Endothelial cell of umbilical vein (primary cell): Measurements from ENCODE around the gene FGD5.

Experiments used
- CTCF ChIP-seq, 2 donors: IDR thresholded peaks; 1 replicate in 1 of 2; 2 replicates in 1 of 2; pipeline ENCODE4 v1.5.1; 2011; ENCODE audit warnings: low read length in 2 of 2, mild to moderate bottlenecking in 2 of 2, moderate library complexity in 2 of 2, control low read depth in 1 of 2, inconsistent platforms in 1 of 2, low read depth in 1 of 2; ENCODE audit not compliant: insufficient read depth in 1 of 2; ENCODE audit errors: extremely low read depth in 1 of 2
- EZH2 ChIP-seq: IDR thresholded peaks from 2 replicates; pipeline ENCODE4 v1.6.1; 2012; ENCODE audit warnings: borderline replicate concordance, low read depth, mild to moderate bottlenecking, moderate library complexity, low read length, inconsistent platforms; ENCODE audit not compliant: severe bottlenecking
- MAX ChIP-seq: IDR thresholded peaks from 2 replicates; pipeline ENCODE4 v1.6.1; 2011; ENCODE audit not compliant: insufficient read depth, insufficient read length
- POLR2A ChIP-seq: IDR thresholded peaks from 2 replicates; pipeline ENCODE4 v1.6.1; 2012; ENCODE audit warnings: low read depth, mild to moderate bottlenecking, control low read depth, low read length

GRCh38 chr3:14786369-14786768 is 32.4 kb upstream of the FGD5 start:
- TF ChIP-seq POLR2A, result no peak
- TF ChIP-seq MAX, result no peak
- no peak for TF ChIP-seq CTCF (IDR thresholded peaks at IDR 0.05; ENCODE audit: extremely low read depth in 1 of 2, insufficient read depth in 1 of 2, low read depth in 1 of 2, low read length in 2 of 2)
- no peak for TF ChIP-seq EZH2
